H1 (cell line): ENCODE data around the gene SERPINB12.

Source experiments
- CHD1 ChIP-seq: IDR thresholded peaks from 2 replicates; pipeline ENCODE4 v1.6.1; 2012; ENCODE audit warnings: low read depth, low read length, improper control_type of control experiment
- EGR1 ChIP-seq: IDR thresholded peaks from 2 replicates; pipeline ENCODE4 v1.6.1; 2011; ENCODE audit warnings: low read depth, low read length, borderline replicate concordance
- EZH2 ChIP-seq: fragments of 200-600 bp; sonication (generic); IDR thresholded peaks from 2 replicates; pipeline ENCODE4 v1.7.1; 2012; ENCODE audit warnings: low read depth, mild to moderate bottlenecking, moderate library complexity, low read length, inconsistent platforms; ENCODE audit not compliant: severe bottlenecking
- GTF2F1 ChIP-seq: IDR thresholded peaks from 2 replicates; pipeline ENCODE4 v1.6.1; 2012; ENCODE audit warnings: low read depth, low read length, improper control_type of control experiment, borderline replicate concordance
- KDM1A ChIP-seq: fragments of 200-600, 300-600 bp; sonication (generic); IDR thresholded peaks from 2 replicates; pipeline ENCODE4 v1.7.1; 2016; ENCODE audit warnings: mild to moderate bottlenecking, low read length, borderline replicate concordance
- POLR2A ChIP-seq, 2 experiments: IDR thresholded peaks; 1 replicate in 1 of 2; 2 replicates in 1 of 2; pipeline ENCODE4 v1.6.1; 2011; ENCODE audit warnings: low read depth in 2 of 2, low read length in 2 of 2, mild to moderate bottlenecking in 2 of 2; ENCODE audit errors: control extremely low read depth in 1 of 2
- POLR2AphosphoS5 ChIP-seq: IDR thresholded peaks from 2 replicates; pipeline ENCODE4 v1.6.1; 2011; ENCODE audit warnings: low read depth, low read length
- RAD21 ChIP-seq, 2 experiments: IDR thresholded peaks in 1 of 2; conservative IDR thresholded peaks in 1 of 2; 2 replicates each; pipeline ENCODE4 v1.6.1; 2011; ENCODE audit warnings: low read depth in 2 of 2, low read length in 2 of 2, improper control_type of control experiment in 1 of 2, inconsistent platforms in 1 of 2, mild to moderate bottlenecking in 1 of 2, moderate library complexity in 1 of 2
- SIN3A ChIP-seq, 2 experiments: IDR thresholded peaks in 1 of 2; conservative IDR thresholded peaks in 1 of 2; 2 replicates each; pipeline ENCODE4 v1.6.1; 2011 to 2012; ENCODE audit warnings: low read length in 2 of 2, improper control_type of control experiment in 1 of 2, low read depth in 1 of 2, mild to moderate bottlenecking in 1 of 2
- TF ChIP-seq, protein P1 (sequence below): IDR thresholded peaks from 2 replicates; pipeline ENCODE4 v1.6.1; 2011; ENCODE audit warnings: low read depth, mild to moderate bottlenecking, low read length; ENCODE audit not compliant: insufficient read depth
- TF ChIP-seq, protein P2 (sequence below), 3 experiments: IDR thresholded peaks; 1 replicate in 2 of 3; 2 replicates in 1 of 3; pipeline versions ENCODE4 v1.5.1 to v1.6.1; 2011; ENCODE audit warnings: low read length in 3 of 3, mild to moderate bottlenecking in 3 of 3, inconsistent platforms in 2 of 3, low read depth in 1 of 3, moderate library complexity in 1 of 3; ENCODE audit not compliant: insufficient read depth in 1 of 3; ENCODE audit errors: control extremely low read depth in 1 of 3

DNA sequence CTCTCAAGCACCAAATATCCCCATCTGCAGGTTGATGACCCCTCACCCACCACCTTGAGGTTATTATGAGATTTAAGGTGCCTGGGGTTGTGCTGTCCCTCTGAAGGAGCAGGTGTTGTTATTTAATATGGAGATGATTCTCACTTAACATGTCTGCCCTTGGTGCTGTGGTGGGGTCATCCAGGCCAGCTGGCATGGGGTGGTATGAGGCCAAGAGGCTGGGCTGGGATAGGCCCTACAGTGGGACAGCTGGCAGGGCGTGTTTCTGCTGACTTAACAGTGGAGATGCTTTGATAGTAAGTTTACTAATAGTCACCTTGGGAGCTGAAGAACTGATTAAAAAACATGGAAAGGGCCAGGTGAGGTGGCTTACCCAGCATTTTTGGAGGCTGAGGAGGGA lies 22.4 kb downstream of the SERPINB12 start:
- no peak for TF ChIP-seq GTF2F1
- TF ChIP-seq, protein P1, sequence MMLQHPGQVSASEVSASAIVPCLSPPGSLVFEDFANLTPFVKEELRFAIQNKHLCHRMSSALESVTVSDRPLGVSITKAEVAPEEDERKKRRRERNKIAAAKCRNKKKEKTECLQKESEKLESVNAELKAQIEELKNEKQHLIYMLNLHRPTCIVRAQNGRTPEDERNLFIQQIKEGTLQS = no peak
- TF ChIP-seq EGR1 = no peak
- TF ChIP-seq CHD1 = no peak
- TF ChIP-seq, protein P2, sequence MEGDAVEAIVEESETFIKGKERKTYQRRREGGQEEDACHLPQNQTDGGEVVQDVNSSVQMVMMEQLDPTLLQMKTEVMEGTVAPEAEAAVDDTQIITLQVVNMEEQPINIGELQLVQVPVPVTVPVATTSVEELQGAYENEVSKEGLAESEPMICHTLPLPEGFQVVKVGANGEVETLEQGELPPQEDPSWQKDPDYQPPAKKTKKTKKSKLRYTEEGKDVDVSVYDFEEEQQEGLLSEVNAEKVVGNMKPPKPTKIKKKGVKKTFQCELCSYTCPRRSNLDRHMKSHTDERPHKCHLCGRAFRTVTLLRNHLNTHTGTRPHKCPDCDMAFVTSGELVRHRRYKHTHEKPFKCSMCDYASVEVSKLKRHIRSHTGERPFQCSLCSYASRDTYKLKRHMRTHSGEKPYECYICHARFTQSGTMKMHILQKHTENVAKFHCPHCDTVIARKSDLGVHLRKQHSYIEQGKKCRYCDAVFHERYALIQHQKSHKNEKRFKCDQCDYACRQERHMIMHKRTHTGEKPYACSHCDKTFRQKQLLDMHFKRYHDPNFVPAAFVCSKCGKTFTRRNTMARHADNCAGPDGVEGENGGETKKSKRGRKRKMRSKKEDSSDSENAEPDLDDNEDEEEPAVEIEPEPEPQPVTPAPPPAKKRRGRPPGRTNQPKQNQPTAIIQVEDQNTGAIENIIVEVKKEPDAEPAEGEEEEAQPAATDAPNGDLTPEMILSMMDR (IDR thresholded peaks at IDR 0.05; ENCODE audit: control extremely low read depth in 1 of 3, insufficient read depth in 1 of 3, low read depth in 1 of 3, low read length in 3 of 3) = no peak
- TF ChIP-seq SIN3A (conservative IDR thresholded peaks at IDR 0.05 in 1 of 2, IDR thresholded peaks at IDR 0.05 in 1 of 2; ENCODE audit: low read depth in 1 of 2, low read length in 2 of 2) = no peak
- TF ChIP-seq RAD21 (IDR thresholded peaks at IDR 0.05 in 1 of 2, conservative IDR thresholded peaks at IDR 0.05 in 1 of 2; ENCODE audit: low read depth in 2 of 2, low read length in 2 of 2) = no peak
- no peak for TF ChIP-seq KDM1A
- TF ChIP-seq EZH2 = no peak
- no peak for TF ChIP-seq POLR2A (IDR thresholded peaks at IDR 0.05; ENCODE audit: control extremely low read depth in 1 of 2, low read depth in 2 of 2, low read length in 2 of 2)
- no peak for TF ChIP-seq POLR2AphosphoS5
